Sigmoid colon (tissue), 3 donors: ENCODE results near the gene CD34.

Experiments used
- POLR2A ChIP-seq, 2 donors: fragments of 450-650 bp; IDR thresholded peaks; one replicate each; pipeline ENCODE4 v1.6.1; 2016; ENCODE audit warnings: antibody characterized with exemption in 2 of 2, mild to moderate bottlenecking in 2 of 2, moderate library complexity in 2 of 2
- TF ChIP-seq, protein P1 (sequence below), 4 experiments: fragments of 450-650 bp in 3 of 4; fragments of 200-600 bp in 1 of 4; IDR thresholded peaks; one replicate each; pipeline ENCODE4 v1.5.1; 2016 to 2019; ENCODE audit warnings: antibody characterized with exemption in 4 of 4, mild to moderate bottlenecking in 3 of 4, moderate library complexity in 2 of 4

DNA sequence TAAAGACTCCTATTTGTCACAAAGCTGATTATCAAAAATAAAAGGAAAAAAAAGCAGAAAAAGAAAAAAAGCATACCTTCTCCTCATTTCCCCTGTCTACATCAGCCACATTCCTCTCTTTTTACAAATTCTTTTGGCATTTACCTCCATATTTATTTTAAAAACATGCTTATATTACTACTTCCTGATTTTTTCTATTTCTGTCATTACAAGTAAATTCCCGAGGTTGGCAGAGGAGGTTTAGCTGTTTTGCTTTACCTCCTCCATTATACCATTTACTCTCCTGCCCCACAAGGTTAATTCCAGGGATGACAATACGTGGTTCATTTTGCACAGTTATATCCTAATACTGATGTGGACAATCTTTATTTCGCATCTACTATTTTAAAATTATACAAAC lies 26.3 kb upstream of the CD34 start:
- TF ChIP-seq, protein P1, sequence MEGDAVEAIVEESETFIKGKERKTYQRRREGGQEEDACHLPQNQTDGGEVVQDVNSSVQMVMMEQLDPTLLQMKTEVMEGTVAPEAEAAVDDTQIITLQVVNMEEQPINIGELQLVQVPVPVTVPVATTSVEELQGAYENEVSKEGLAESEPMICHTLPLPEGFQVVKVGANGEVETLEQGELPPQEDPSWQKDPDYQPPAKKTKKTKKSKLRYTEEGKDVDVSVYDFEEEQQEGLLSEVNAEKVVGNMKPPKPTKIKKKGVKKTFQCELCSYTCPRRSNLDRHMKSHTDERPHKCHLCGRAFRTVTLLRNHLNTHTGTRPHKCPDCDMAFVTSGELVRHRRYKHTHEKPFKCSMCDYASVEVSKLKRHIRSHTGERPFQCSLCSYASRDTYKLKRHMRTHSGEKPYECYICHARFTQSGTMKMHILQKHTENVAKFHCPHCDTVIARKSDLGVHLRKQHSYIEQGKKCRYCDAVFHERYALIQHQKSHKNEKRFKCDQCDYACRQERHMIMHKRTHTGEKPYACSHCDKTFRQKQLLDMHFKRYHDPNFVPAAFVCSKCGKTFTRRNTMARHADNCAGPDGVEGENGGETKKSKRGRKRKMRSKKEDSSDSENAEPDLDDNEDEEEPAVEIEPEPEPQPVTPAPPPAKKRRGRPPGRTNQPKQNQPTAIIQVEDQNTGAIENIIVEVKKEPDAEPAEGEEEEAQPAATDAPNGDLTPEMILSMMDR (IDR thresholded peaks at IDR 0.05), result no peak
- TF ChIP-seq POLR2A (IDR thresholded peaks at IDR 0.05), result no peak
